Cardiac ventricle fibroblast (primary cell): Measurements from ENCODE around the gene ETF1. TPM values are rescaled to one million over a fixed set of nuclear protein-coding genes. Genes with fewer than 3 reads are reported as not detected.

ENCODE experiments used
- total RNA-seq: library from RNA; depleted of rRNA; stranded (reverse); fragments of >200 nt; gene quantifications from 2 replicates; pipeline ENCODE4 v1.2.3, GENCODE V29; 2015

ETF1 gene
- total RNA-seq = 49.9 TPM in 2 replicates

GRCh38 chr5:138542956-138543729 is at the start of gene ETF1:
ETF1 (minus strand) TSS chr5:138543236; CDS start chr5:138542918, 318 bp downstream.

GRCh38 chr5:138575194-138576015 is 32.4 kb upstream of the ETF1 start, which contains the start of gene HSPA9:
HSPA9 (minus strand) TSS chr5:138575401; CDS start chr5:138575318, 83 bp downstream.

GRCh38 chr5:138465261-138466124 is 77.5 kb downstream of the ETF1 start, which contains the start of gene EGR1:
EGR1 (plus strand) TSS chr5:138465479; CDS start chr5:138465762, 283 bp downstream.

Other genes with a start within 250 kb of the ETF1 start
- gene CDC25C, start 211.4 kb downstream of the ETF1 start, total RNA-seq = 0.83 and 0.94 TPM in 2 replicates
- 22.0 and 27.2 TPM in 2 replicates for gene FAM53C, start 205.0 kb downstream of the ETF1 start, total RNA-seq
- 27.9 and 28.0 TPM in 2 replicates for gene KDM3B, start 190.6 kb downstream of the ETF1 start, total RNA-seq
- gene REEP2, start 104.2 kb downstream of the ETF1 start, total RNA-seq = 6.6 and 6.7 TPM in 2 replicates
- gene EGR1, start 77.8 kb downstream of the ETF1 start, total RNA-seq = 28.6 and 29.2 TPM in 2 replicates
- gene HSPA9, start 32.2 kb upstream of the ETF1 start, total RNA-seq = 174 and 200 TPM in 2 replicates
- 160 and 174 TPM in 2 replicates for gene CTNNA1, start 210.2 kb upstream of the ETF1 start, total RNA-seq